GM19397 (cell line): Measurements from ENCODE around the gene FAIM2.

Experiments
- ATAC-seq: cut with Tn5 transposase; IDR thresholded peaks from one replicate; pipeline ENCODE4 v1.9.1; 2021; ENCODE audit warnings: mild to moderate bottlenecking, moderate library complexity; ENCODE audit not compliant: unreplicated experiment

The FAIM2 gene

GRCh38 chr12:49903700-49904423 is at the start of gene FAIM2:
FAIM2 (minus strand) TSS chr12:49903900; CDS start chr12:49903792, 108 bp downstream.
- no peak for ATAC-seq

DNA sequence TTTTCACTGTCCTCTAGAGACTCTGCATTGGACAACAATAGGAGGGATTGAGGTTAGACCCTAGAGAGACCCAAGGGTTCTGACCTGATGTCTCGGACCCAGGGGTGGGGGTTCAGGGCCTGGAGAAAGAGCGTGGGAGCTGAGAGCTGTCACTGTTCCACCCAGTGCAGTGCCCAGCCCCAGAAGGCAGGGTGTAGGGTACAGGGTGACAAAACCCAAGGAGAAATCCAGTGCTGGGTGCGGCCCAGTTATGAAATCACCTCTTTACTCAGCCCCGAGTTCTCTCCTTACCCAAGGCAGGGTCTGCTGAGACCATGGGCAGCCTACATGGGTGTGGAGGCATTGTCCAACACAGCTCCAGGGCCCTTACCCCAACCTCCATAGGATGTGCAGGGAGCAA is 49.5 kb upstream of the FAIM2 start:
- no peak for ATAC-seq

- ATAC-seq = no peak
Observed at GRCh38 chr12:49952391-49953055, 48.8 kb upstream of the FAIM2 start.

GRCh38 chr12:49951411-49952240 is 47.9 kb upstream of the FAIM2 start:
- ATAC-seq = no peak

GRCh38 chr12:49950273-49951251 is 46.9 kb upstream of the FAIM2 start, which contains the start of gene AQP2:
AQP2 (plus strand) TSS chr12:49950737; CDS start chr12:49950831, 94 bp downstream.
- no peak for ATAC-seq

DNA sequence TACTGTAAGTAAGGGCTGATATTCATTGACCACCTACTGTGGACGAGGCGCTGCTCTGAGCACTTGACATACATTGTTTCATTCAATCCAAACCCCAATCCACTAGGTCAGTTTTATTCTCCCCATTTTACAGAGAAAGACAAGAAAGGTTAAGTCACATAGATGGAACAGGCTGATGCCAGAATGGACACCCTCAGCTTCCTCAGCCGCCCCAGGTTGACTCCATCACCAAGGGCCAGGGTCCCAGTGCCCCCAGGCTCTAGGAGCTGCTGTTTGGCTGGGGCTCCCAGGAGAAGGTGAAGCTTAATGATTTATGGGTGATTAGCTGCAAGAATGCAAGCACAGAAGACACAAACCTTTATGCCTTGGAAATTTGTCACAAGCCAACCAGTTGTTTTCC is 46.2 kb upstream of the FAIM2 start:
- ATAC-seq = no peak

DNA sequence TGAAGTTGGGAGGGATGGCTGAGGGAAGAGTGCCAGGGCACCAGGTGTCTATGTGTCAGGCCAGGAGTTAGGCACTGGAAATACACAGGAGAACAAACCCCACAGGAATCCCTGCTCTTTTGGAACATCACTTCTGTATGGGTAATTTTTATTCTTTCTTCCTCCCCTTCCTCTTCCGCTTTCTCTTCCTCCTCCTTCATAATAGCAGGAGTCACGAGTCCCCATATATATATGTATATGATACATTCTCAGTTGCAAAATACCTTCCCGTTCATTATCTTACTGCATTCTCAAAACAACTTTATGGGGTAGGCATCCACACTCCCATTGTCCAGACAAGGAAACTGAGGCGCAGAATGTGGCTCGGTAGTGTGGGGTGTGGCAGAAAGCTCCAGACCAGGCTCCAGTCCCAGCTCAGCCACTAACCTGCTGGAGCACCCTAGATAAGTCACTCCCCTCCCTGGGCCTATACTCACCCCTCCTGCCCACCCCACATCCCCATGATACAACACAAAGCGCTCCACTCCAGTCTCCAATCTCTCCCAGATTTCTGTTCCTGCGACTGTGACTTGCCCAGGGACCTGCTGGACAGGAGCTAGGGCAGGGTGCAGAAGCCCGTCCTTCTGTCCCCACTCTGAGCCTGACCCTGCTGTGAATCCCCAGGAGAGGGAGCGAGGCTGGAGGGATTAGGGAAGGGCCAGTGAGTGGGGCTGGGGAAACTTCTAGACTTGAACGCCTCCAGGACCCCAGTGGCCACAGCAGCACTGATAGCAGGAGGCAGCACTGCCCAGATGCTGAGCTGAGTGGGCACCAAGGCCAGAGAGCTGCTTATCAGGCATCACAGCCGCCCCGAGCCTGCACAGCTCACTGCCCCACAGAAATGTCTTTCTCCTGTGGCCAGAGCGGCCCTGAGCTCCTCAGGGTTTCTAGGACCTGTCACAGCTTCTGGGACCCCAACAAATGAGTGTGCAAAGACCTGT is 45.5 kb upstream of the FAIM2 start:
- ATAC-seq = no peak

DNA sequence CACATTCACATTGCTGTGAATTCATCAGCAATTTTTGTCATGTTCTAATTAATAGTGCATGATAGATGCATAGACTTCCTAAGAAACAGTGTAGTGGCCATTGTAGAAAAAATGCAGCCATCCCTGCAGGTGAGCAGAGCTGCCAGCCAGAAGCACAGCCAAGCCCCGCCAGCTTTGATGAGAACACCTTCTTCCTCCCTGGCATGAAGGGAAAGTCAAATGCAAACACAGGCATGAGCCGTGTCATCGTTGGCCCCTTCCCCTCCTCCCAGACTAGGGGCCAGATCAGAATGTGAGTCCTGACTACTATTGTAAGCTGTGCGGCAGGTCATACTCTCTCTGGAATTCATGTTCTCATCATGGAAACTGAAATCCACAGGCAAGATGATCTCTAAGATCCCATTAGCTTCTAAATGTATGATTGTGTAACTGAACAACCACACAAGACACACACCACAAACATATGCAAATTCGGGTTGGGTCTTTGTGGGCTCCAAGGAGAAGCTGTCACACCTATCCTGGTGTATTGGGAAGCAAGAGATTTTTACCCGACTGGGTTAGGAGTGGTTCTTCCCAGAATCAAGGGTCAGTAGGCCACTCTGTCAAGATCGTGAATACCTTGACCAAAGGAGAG is 44.0 kb upstream of the FAIM2 start:
- ATAC-seq = no peak

DNA sequence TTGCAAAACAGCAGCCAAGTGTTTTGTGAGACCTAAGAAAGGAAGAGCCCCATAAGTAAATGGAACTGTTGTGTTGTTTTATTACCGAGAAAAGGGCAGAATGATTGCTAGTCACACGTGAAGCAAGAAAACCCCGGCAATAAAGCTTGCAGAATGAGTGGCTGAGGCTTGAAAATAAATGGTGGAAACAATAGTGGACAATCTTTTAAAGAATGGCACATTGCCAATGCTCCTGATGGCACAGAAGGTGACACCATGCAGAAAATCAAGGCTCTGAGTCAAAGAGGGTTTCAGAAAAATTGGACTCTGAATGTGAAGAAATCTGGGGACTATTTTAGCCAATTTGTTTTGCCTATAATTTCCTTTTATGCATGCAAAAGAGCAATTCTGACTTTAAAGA is 42.8 kb upstream of the FAIM2 start:
- no peak for ATAC-seq

- no peak for ATAC-seq
Observed at GRCh38 chr12:49946086-49946485, 42.4 kb upstream of the FAIM2 start.

DNA sequence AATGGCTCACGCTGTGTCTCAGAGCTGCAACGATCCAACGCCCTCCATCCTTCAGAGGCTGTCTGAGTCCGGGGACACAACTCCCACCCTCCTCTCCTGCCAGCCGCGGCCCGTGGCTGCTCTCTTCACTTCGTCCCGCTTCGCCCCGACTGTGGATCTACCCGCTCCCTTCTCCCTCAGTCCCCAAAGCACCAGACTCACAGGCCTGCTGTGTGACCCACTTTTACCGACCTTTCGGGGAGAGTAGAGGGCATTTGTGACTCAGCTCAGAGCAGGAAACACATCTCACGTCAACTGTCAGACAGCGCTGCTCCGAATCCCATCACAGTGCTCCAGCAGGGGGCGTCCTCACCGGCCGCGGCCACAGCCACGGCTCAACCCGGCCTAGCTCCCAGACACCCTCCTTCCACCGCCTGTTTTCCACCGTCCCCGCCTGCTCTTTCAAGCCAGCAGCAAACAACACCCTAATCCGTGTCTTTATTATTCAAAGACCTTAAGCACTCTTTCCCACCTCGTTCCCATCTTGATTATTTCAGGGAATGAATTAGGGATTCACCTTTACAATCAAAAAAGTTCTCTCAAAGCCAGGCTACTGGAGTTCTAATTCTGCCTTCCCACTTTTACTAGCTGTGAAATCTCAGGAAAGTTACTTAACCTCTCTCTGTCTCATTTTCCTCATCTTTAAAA is 41.8 kb upstream of the FAIM2 start:
- ATAC-seq = peak; percentile 68

GRCh38 chr12:49944718-49945117 is 41.0 kb upstream of the FAIM2 start:
- ATAC-seq = no peak

GRCh38 chr12:49944046-49944445 is 40.3 kb upstream of the FAIM2 start:
- no peak for ATAC-seq

GRCh38 chr12:49943625-49943960 is 39.9 kb upstream of the FAIM2 start:
- ATAC-seq = no peak

- no peak for ATAC-seq
Observed at GRCh38 chr12:49942921-49943624, 39.4 kb upstream of the FAIM2 start.

DNA sequence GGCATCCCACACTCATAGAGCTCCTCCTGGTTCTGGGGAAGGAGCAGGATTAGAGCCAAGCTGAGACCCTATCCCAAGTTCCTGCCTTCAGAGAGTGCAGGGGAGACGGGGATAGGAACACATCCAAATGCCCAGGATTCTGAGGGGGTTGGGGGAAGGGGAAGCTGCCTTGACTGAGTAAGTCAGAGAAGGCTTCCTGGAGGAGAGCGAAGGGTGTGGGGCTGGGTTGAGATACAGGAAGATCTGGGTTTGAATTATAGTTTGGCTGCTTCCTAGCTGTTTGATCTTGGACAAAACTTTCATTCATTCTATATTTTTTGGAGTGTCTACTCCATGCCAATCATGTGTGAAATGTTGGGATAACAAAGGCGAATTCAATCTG is 38.8 kb upstream of the FAIM2 start:
- no peak for ATAC-seq

- ATAC-seq = no peak
Observed at GRCh38 chr12:49941556-49942511, 38.1 kb upstream of the FAIM2 start.
